ENCODE measurements around the gene PROM2.

PROM2 gene

DNA sequence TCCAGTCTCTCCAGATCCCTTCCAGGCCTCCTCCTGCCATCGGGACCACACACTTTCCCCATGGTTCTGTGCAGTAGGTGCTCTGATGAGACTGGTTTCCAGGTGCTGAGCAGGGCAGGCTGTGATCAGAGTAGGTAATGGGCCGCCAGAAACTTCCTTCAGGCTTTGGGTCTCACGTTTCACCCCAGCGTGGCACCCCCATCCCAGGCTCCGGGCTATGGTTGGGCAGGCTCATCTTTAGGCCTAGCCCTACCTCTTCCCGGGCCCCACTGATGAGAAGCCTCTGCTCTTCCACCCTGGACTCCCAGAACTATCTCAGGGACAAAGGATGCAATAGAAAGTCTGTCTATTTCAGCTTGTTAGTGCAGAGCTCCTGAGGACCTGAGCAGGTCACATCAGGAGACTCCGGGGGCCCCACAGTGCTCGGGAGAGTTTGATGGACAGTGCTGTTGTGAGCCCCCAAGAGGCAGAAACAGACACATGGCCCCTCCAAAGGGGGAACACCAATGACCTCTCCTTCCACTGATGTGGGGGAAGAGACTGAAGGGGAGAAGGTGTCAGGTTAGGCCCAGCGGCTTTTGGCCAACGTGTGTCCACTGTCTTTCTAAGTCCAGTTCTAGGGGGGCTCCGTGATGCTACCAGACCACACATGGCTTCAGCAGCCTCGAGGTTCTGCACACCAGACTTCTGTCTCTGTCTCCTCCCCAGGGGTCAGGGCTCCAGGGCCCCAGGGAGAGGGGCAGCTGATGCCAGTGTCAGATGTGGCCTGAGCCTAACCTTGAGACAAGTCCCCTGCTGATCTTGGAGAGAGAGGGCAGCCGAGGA, 5.8 kb upstream of the PROM2 start:
- no peak for TF ChIP-seq YY1 (IDR thresholded peaks at IDR 0.05; ENCODE audit: low read depth)
- no peak for TF ChIP-seq TAF1 (IDR thresholded peaks at IDR 0.05; ENCODE audit: low read depth)
- TF ChIP-seq NFIC (IDR thresholded peaks at IDR 0.05): no peak
- TF ChIP-seq EP300 (IDR thresholded peaks at IDR 0.05; ENCODE audit: borderline replicate concordance): no peak
- no peak for TF ChIP-seq CEBPB (IDR thresholded peaks at IDR 0.05)
- TF ChIP-seq, protein P1, sequence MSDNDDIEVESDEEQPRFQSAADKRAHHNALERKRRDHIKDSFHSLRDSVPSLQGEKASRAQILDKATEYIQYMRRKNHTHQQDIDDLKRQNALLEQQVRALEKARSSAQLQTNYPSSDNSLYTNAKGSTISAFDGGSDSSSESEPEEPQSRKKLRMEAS (IDR thresholded peaks at IDR 0.05): no peak
- TF ChIP-seq TCF12 (IDR thresholded peaks at IDR 0.05; ENCODE audit: low read depth): no peak
- TF ChIP-seq TEAD4 (IDR thresholded peaks at IDR 0.05): no peak
- TF ChIP-seq, protein P2, sequence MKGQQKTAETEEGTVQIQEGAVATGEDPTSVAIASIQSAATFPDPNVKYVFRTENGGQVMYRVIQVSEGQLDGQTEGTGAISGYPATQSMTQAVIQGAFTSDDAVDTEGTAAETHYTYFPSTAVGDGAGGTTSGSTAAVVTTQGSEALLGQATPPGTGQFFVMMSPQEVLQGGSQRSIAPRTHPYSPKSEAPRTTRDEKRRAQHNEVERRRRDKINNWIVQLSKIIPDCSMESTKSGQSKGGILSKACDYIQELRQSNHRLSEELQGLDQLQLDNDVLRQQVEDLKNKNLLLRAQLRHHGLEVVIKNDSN (IDR thresholded peaks at IDR 0.05): no peak
- TF ChIP-seq, protein P3, sequence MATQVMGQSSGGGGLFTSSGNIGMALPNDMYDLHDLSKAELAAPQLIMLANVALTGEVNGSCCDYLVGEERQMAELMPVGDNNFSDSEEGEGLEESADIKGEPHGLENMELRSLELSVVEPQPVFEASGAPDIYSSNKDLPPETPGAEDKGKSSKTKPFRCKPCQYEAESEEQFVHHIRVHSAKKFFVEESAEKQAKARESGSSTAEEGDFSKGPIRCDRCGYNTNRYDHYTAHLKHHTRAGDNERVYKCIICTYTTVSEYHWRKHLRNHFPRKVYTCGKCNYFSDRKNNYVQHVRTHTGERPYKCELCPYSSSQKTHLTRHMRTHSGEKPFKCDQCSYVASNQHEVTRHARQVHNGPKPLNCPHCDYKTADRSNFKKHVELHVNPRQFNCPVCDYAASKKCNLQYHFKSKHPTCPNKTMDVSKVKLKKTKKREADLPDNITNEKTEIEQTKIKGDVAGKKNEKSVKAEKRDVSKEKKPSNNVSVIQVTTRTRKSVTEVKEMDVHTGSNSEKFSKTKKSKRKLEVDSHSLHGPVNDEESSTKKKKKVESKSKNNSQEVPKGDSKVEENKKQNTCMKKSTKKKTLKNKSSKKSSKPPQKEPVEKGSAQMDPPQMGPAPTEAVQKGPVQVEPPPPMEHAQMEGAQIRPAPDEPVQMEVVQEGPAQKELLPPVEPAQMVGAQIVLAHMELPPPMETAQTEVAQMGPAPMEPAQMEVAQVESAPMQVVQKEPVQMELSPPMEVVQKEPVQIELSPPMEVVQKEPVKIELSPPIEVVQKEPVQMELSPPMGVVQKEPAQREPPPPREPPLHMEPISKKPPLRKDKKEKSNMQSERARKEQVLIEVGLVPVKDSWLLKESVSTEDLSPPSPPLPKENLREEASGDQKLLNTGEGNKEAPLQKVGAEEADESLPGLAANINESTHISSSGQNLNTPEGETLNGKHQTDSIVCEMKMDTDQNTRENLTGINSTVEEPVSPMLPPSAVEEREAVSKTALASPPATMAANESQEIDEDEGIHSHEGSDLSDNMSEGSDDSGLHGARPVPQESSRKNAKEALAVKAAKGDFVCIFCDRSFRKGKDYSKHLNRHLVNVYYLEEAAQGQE (IDR thresholded peaks at IDR 0.05; ENCODE audit: low read depth): no peak
- no peak for TF ChIP-seq CREB1 (IDR thresholded peaks at IDR 0.05; ENCODE audit: low read depth)
- no peak for TF ChIP-seq EGR1 (IDR thresholded peaks at IDR 0.05)
- TF ChIP-seq FOXM1 (IDR thresholded peaks at IDR 0.05; ENCODE audit: borderline replicate concordance, low read depth): no peak

DNA sequence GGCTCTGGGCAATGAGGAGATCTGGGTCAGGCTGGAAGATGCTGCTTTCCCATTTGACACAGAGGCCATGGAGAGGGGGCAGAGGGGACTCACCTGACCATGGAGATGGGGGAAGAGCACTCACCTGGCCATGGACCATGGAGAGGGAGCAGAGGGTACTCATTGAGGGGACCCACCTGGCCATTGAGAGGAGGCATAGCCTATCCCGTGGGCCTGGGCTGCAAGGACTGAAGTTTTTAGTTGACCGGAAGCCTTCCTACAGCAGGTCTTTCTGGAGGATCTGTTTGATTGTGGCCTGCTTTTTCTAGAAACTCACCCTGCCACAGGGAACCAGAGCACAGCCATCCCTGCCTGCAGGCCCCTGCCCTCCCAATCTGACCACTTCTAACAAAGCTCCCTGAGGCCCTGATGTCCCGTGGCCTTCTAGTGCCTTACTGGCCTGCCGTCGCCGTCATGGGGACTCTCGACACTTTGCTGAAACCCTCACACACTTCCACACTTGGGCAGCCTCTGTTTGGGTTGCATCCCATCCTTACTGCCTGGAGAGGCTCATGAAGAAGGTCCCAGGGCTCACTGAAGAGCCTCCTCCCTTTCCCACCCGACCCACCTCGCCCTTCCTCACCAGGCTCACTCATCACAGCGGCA, 5.1 kb upstream of the PROM2 start:
- TF ChIP-seq EP300 (IDR thresholded peaks at IDR 0.05; ENCODE audit: borderline replicate concordance): no peak
- no peak for TF ChIP-seq TEAD4 (IDR thresholded peaks at IDR 0.05)
- no peak for TF ChIP-seq FOXM1 (IDR thresholded peaks at IDR 0.05; ENCODE audit: borderline replicate concordance, low read depth)
- TF ChIP-seq, protein P1 (IDR thresholded peaks at IDR 0.05): no peak
- no peak for TF ChIP-seq NFIC (IDR thresholded peaks at IDR 0.05)
- TF ChIP-seq CEBPB (IDR thresholded peaks at IDR 0.05): no peak
- TF ChIP-seq YY1 (IDR thresholded peaks at IDR 0.05; ENCODE audit: low read depth): no peak
- no peak for TF ChIP-seq TCF12 (IDR thresholded peaks at IDR 0.05; ENCODE audit: low read depth)
- TF ChIP-seq RAD21 (IDR thresholded peaks at IDR 0.05; ENCODE audit: low read depth): no peak
- TF ChIP-seq, protein P3 (IDR thresholded peaks at IDR 0.05; ENCODE audit: low read depth): no peak
- TF ChIP-seq TAF1 (IDR thresholded peaks at IDR 0.05; ENCODE audit: low read depth): no peak
- no peak for TF ChIP-seq CREB1 (IDR thresholded peaks at IDR 0.05; ENCODE audit: low read depth)
- TF ChIP-seq, protein P2 (IDR thresholded peaks at IDR 0.05): no peak
- no peak for TF ChIP-seq ZBTB7A (IDR thresholded peaks at IDR 0.05; ENCODE audit: low read depth)
- TF ChIP-seq EGR1 (IDR thresholded peaks at IDR 0.05): no peak

DNA sequence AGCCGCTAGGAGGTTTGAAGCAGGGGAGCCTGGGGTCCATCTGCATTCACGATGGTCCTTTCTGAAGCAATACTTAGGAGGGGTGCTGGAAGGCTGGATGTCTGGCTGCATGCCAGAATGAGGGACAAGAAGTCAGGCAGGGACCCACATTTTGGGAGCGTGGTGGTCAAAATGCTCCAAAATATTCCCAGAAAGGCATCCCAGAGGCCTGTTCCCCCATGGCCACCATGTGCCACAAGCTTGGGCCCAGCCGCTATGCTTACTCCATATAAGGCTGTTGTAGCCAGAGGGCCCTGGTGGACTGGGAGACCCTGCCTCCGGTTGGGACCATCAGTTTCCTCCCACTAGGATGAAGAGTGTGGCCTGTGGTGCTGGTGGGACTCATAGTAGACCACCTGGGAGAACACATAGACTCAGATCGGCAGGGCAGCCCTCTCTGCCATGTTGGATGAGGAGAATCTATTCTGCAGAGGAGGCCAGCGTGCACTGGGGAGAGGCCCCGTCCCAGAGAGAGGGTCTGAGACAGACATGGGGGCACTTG, 3.6 kb upstream of the PROM2 start:
- no peak for TF ChIP-seq FOXM1 (IDR thresholded peaks at IDR 0.05; ENCODE audit: borderline replicate concordance, low read depth)
- TF ChIP-seq, protein P3 (IDR thresholded peaks at IDR 0.05; ENCODE audit: low read depth): no peak
- no peak for TF ChIP-seq CEBPB (IDR thresholded peaks at IDR 0.05)
- TF ChIP-seq TEAD4 (IDR thresholded peaks at IDR 0.05): no peak
- TF ChIP-seq YY1 (IDR thresholded peaks at IDR 0.05; ENCODE audit: low read depth): no peak
- no peak for TF ChIP-seq TAF1 (IDR thresholded peaks at IDR 0.05; ENCODE audit: low read depth)
- no peak for TF ChIP-seq TCF12 (IDR thresholded peaks at IDR 0.05; ENCODE audit: low read depth)
- no peak for TF ChIP-seq ZBTB7A (IDR thresholded peaks at IDR 0.05; ENCODE audit: low read depth)
- TF ChIP-seq CREB1 (IDR thresholded peaks at IDR 0.05; ENCODE audit: low read depth): no peak
- TF ChIP-seq, protein P1 (IDR thresholded peaks at IDR 0.05): no peak
- TF ChIP-seq RAD21 (IDR thresholded peaks at IDR 0.05; ENCODE audit: low read depth): no peak
- TF ChIP-seq EP300 (IDR thresholded peaks at IDR 0.05; ENCODE audit: borderline replicate concordance): no peak
